Measurements from ENCODE around the gene PPFIBP2.

PPFIBP2 gene

GRCh38 chr11:7486098-7486780 lies 27.6 kb upstream of the PPFIBP2 start:
- no peaks in the 10 kb centered on the region for H3K9me3 ChIP-seq (ENCODE audit: control insufficient read depth, low read length)
- no peaks in the 10 kb centered on the region for H3K36me3 ChIP-seq (ENCODE audit: control insufficient read depth, insufficient read depth, low read length)
- no peaks in the 10 kb centered on the region for H3K27me3 ChIP-seq (ENCODE audit: control insufficient read depth, insufficient read depth, low read length)
- no peak overlapping the region for H3K9ac ChIP-seq
- no peak for TF ChIP-seq CTCF (IDR thresholded peaks at IDR 0.05)
- H3K79me2 ChIP-seq: no peaks in the 10 kb centered on the region
- no peak overlapping the region for H3K4me2 ChIP-seq (ENCODE audit: low read length)
- no peak overlapping the region for H3K4me3 ChIP-seq (ENCODE audit: low read depth, low read length)
- no peak overlapping the region for H2AFZ ChIP-seq
- no peaks in the 10 kb centered on the region for H3K4me1 ChIP-seq
- H3K27ac ChIP-seq: no peak overlapping the region

GRCh38 chr11:7486781-7487140 lies 27.0 kb upstream of the PPFIBP2 start:
- Histone ChIP-seq H3K79me2 (no peaks in the 10 kb centered on the region), H3K36me3 (ENCODE audit: control insufficient read depth, insufficient read depth, low read length) (no peaks in the 10 kb centered on the region), H3K4me2 (ENCODE audit: low read length) (no peak overlapping the region), H3K9ac (no peak overlapping the region), H3K27me3 (ENCODE audit: control insufficient read depth, insufficient read depth, low read length) (no peaks in the 10 kb centered on the region), H3K27ac (no peak overlapping the region), H3K4me3 (ENCODE audit: low read depth, low read length) (no peak overlapping the region), H2AFZ (no peak overlapping the region), H3K4me1 (no peaks in the 10 kb centered on the region), H3K9me3 (ENCODE audit: control insufficient read depth, low read length) (no peaks in the 10 kb centered on the region)
- no peak for TF ChIP-seq CTCF (IDR thresholded peaks at IDR 0.05)

GRCh38 chr11:7487360-7487759 lies 26.4 kb upstream of the PPFIBP2 start:
- Histone ChIP-seq H3K27ac (no peak overlapping the region), H3K9me3 (ENCODE audit: control insufficient read depth, low read length) (no peaks in the 10 kb centered on the region), H3K4me2 (ENCODE audit: low read length) (no peak overlapping the region), H3K79me2 (no peaks in the 10 kb centered on the region), H3K27me3 (ENCODE audit: control insufficient read depth, insufficient read depth, low read length) (no peaks in the 10 kb centered on the region), H3K4me1 (peaks cover 2% of the 10 kb centered on the region), H3K9ac (no peak overlapping the region), H2AFZ (no peak overlapping the region), H3K36me3 (ENCODE audit: control insufficient read depth, insufficient read depth, low read length) (no peaks in the 10 kb centered on the region), H3K4me3 (ENCODE audit: low read depth, low read length) (no peak overlapping the region)
- TF ChIP-seq CTCF (IDR thresholded peaks at IDR 0.05): no peak

GRCh38 chr11:7488681-7489080 lies 25.1 kb upstream of the PPFIBP2 start:
- no peaks in the 10 kb centered on the region for H3K27me3 ChIP-seq (ENCODE audit: control insufficient read depth, insufficient read depth, low read length)
- H3K9me3 ChIP-seq (ENCODE audit: control insufficient read depth, low read length): no peaks in the 10 kb centered on the region
- peaks cover 11% of the 10 kb centered on the region for H3K4me1 ChIP-seq
- no peak overlapping the region for H3K27ac ChIP-seq
- H3K4me2 ChIP-seq (ENCODE audit: low read length): no peak overlapping the region
- no peaks in the 10 kb centered on the region for H3K79me2 ChIP-seq
- TF ChIP-seq CTCF (IDR thresholded peaks at IDR 0.05): no peak
- no peak overlapping the region for H3K4me3 ChIP-seq (ENCODE audit: low read depth, low read length)
- no peak overlapping the region for H2AFZ ChIP-seq
- no peak overlapping the region for H3K9ac ChIP-seq
- H3K36me3 ChIP-seq (ENCODE audit: control insufficient read depth, insufficient read depth, low read length): no peaks in the 10 kb centered on the region

GRCh38 chr11:7489376-7489775 lies 24.4 kb upstream of the PPFIBP2 start:
- Histone ChIP-seq H3K4me1 (peaks cover 11% of the 10 kb centered on the region), H3K9me3 (ENCODE audit: control insufficient read depth, low read length) (no peaks in the 10 kb centered on the region), H3K79me2 (no peaks in the 10 kb centered on the region), H3K27ac (no peak overlapping the region), H3K4me2 (ENCODE audit: low read length) (no peak overlapping the region), H3K4me3 (ENCODE audit: low read depth, low read length) (no peak overlapping the region), H3K36me3 (ENCODE audit: control insufficient read depth, insufficient read depth, low read length) (no peaks in the 10 kb centered on the region), H3K9ac (no peak overlapping the region), H3K27me3 (ENCODE audit: control insufficient read depth, insufficient read depth, low read length) (no peaks in the 10 kb centered on the region), H2AFZ (no peak overlapping the region)
- TF ChIP-seq CTCF (IDR thresholded peaks at IDR 0.05): no peak
